ENCODE data around the gene RWDD3.

- TF ChIP-seq POLR2AphosphoS5 (IDR thresholded peaks at IDR 0.05; ENCODE audit: insufficient read depth, low read depth, low read length), result no peak
- TF ChIP-seq CTCF (IDR thresholded peaks at IDR 0.05; ENCODE audit: extremely low read depth in 1 of 2, insufficient read depth in 1 of 2, low read depth in 1 of 2, low read length in 2 of 2), result no peak
- TF ChIP-seq MYC (IDR thresholded peaks at IDR 0.05; ENCODE audit: low read depth, low read length), result no peak
- TF ChIP-seq EZH2 (IDR thresholded peaks at IDR 0.05; ENCODE audit: borderline replicate concordance, low read depth, low read length, severe bottlenecking), result no peak
- no peak for TF ChIP-seq POLR2A (IDR thresholded peaks at IDR 0.05; ENCODE audit: low read depth, low read length)
- TF ChIP-seq MAX (IDR thresholded peaks at IDR 0.05; ENCODE audit: insufficient read depth, insufficient read length), result no peak
- no peak for TF ChIP-seq GATA2 (IDR thresholded peaks at IDR 0.05; ENCODE audit: insufficient read depth, insufficient read length, low read depth, low read length)
- no peak for TF ChIP-seq JUN (IDR thresholded peaks at IDR 0.05; ENCODE audit: borderline replicate concordance, insufficient read depth, insufficient read length, low read depth)
Measured at GRCh38 chr1:95186149-95186548, 47.9 kb upstream of the RWDD3 start.
